Spleen (tissue), 7 donors: ENCODE measurements around the gene FBXL16.

ENCODE experiments used
- POLR2A ChIP-seq, 3 donors: fragments of 450-650 bp; IDR thresholded peaks; one replicate each; pipeline ENCODE4 v1.5.1; 2017; ENCODE audit warnings: antibody characterized with exemption in 3 of 3, mild to moderate bottlenecking in 1 of 3
- POLR2AphosphoS5 ChIP-seq, 3 donors: sonication (generic); formaldehyde crosslinking; IDR thresholded peaks; one replicate each; pipeline ENCODE4 v1.5.1; 2017; ENCODE audit warnings: antibody characterized with exemption in 3 of 3
- TF ChIP-seq, protein P1 (sequence below), 11 experiments: fragments of 200-600 bp in 7 of 11; fragments of 450-650 bp in 4 of 11; sonication (generic) in 4 of 11; IDR thresholded peaks in 8 of 11; conservative IDR thresholded peaks in 3 of 11; 1 replicate in 7 of 11; 2 replicates in 4 of 11; pipeline versions ENCODE4 v1.4.0 to v1.8.0; 2016 to 2021; ENCODE audit warnings: antibody characterized with exemption in 11 of 11, inconsistent platforms in 4 of 11, mild to moderate bottlenecking in 1 of 11
- donor health status: DM: no; HTN: no; CAD: no; lungs with moderate emphysema.
- donor health status: DM: no; HTN: no; CAD: no.
- donor health status: DM: no; HTN: no; CAD: no.

DNA sequence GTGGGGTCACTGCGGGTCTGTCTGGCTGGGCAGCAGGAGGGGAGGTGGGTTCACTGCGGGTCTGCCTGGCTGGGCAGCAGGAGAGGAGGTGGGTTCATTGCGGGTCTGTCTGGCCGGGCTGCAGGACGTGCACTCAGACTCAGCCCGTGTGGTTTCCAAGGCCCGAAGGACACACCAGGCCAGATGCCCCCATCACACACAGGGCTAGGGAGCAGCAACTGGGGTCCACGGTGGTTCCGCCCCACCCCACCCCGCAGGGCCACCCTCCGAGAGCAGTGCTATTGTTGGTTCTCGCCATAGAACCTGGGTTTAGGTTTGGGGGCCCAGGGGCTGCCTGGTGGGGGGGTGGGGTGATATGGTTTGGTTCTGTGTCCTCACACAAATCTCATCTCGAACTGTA lies 41.0 kb upstream of the FBXL16 start:
- TF ChIP-seq POLR2A (IDR thresholded peaks at IDR 0.05), result no peak
- TF ChIP-seq, protein P1, sequence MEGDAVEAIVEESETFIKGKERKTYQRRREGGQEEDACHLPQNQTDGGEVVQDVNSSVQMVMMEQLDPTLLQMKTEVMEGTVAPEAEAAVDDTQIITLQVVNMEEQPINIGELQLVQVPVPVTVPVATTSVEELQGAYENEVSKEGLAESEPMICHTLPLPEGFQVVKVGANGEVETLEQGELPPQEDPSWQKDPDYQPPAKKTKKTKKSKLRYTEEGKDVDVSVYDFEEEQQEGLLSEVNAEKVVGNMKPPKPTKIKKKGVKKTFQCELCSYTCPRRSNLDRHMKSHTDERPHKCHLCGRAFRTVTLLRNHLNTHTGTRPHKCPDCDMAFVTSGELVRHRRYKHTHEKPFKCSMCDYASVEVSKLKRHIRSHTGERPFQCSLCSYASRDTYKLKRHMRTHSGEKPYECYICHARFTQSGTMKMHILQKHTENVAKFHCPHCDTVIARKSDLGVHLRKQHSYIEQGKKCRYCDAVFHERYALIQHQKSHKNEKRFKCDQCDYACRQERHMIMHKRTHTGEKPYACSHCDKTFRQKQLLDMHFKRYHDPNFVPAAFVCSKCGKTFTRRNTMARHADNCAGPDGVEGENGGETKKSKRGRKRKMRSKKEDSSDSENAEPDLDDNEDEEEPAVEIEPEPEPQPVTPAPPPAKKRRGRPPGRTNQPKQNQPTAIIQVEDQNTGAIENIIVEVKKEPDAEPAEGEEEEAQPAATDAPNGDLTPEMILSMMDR (IDR thresholded peaks at IDR 0.05 in 8 of 11, conservative IDR thresholded peaks at IDR 0.05 in 3 of 11), result no peak
- no peak for TF ChIP-seq POLR2AphosphoS5 (IDR thresholded peaks at IDR 0.05)
